HG03196 (cell line): ENCODE results near the gene ST6GALNAC3.
"Not testable (repeated sequence)": the region's sequence is repeated elsewhere in the genome, so short reads cannot be mapped to it uniquely, and the experiment has no call there.

Source experiments
- ATAC-seq: cut with Tn5 transposase; IDR thresholded peaks from one replicate; pipeline ENCODE4 v1.9.1; 2021; ENCODE audit not compliant: unreplicated experiment

Gene ST6GALNAC3

GRCh38 chr1:76317299-76317900 lies 242.9 kb downstream of the ST6GALNAC3 start:
- no peak for ATAC-seq

GRCh38 chr1:76330991-76331603 lies 256.6 kb downstream of the ST6GALNAC3 start:
- peak; percentile 75 for ATAC-seq

- no peak for ATAC-seq
Measured at GRCh38 chr1:76335882-76336281, 261.3 kb downstream of the ST6GALNAC3 start.

GRCh38 chr1:76336931-76337371 lies 262.4 kb downstream of the ST6GALNAC3 start:
- no peak for ATAC-seq

GRCh38 chr1:76337542-76338219 lies 263.1 kb downstream of the ST6GALNAC3 start:
- no peak for ATAC-seq

GRCh38 chr1:76340056-76340455 lies 265.5 kb downstream of the ST6GALNAC3 start:
- ATAC-seq: no peak

- ATAC-seq: not testable (repeated sequence)
Measured at GRCh38 chr1:76341816-76342215, 267.3 kb downstream of the ST6GALNAC3 start.

GRCh38 chr1:76343356-76343755 lies 268.8 kb downstream of the ST6GALNAC3 start:
- ATAC-seq: no peak

GRCh38 chr1:76351655-76352054 lies 277.1 kb downstream of the ST6GALNAC3 start:
- ATAC-seq: no peak

- ATAC-seq: no peak
Measured at GRCh38 chr1:76352741-76353435, 278.3 kb downstream of the ST6GALNAC3 start.

GRCh38 chr1:76354236-76354635 lies 279.7 kb downstream of the ST6GALNAC3 start:
- ATAC-seq: no peak

- ATAC-seq: no peak
Measured at GRCh38 chr1:76366726-76367125, 292.2 kb downstream of the ST6GALNAC3 start.

GRCh38 chr1:76371941-76372340 lies 297.4 kb downstream of the ST6GALNAC3 start:
- no peak for ATAC-seq

- ATAC-seq: no peak
Measured at GRCh38 chr1:76374086-76374485, 299.5 kb downstream of the ST6GALNAC3 start.

GRCh38 chr1:76377247-76377646 lies 302.7 kb downstream of the ST6GALNAC3 start:
- ATAC-seq: no peak

- ATAC-seq: no peak
Measured at GRCh38 chr1:76379506-76379905, 305.0 kb downstream of the ST6GALNAC3 start.

GRCh38 chr1:76381450-76382097 lies 307.0 kb downstream of the ST6GALNAC3 start:
- no peak for ATAC-seq

- ATAC-seq: no peak
Measured at GRCh38 chr1:76388261-76388660, 313.7 kb downstream of the ST6GALNAC3 start.

- no peak for ATAC-seq
Measured at GRCh38 chr1:76390456-76390855, 315.9 kb downstream of the ST6GALNAC3 start.

GRCh38 chr1:76395059-76395458 lies 320.5 kb downstream of the ST6GALNAC3 start:
- no peak for ATAC-seq

GRCh38 chr1:76402128-76402527 lies 327.6 kb downstream of the ST6GALNAC3 start:
- ATAC-seq: no peak
